Skeletal muscle cell (primary cell): ENCODE results near the gene ANK3.

Experiments used
- DNase-seq: peaks from one replicate; pipeline ENCODE4 v3.0.0-alpha.2; 2010; ENCODE audit warnings: low read depth
- H3K4me3 ChIP-seq: 2 replicates; pipeline ENCODE4 v1.5.1; 2011; ENCODE audit warnings: low read depth, mild to moderate bottlenecking, control low read depth, low read length, moderate library complexity

ANK3 gene

GRCh38 chr10:60031664-60032063, 358.0 kb downstream of the ANK3 start:
- H3K4me3 ChIP-seq, result no peak overlapping the region
- DNase-seq, result peak; percentile 8

- DNase-seq, result no peak
These were observed 358.5 kb downstream of the ANK3 start for GRCh38 chr10:60031183-60031582.

GRCh38 chr10:60029475-60029874, 360.2 kb downstream of the ANK3 start:
- H3K4me3 ChIP-seq, result no peak overlapping the region
- DNase-seq, result no peak

More at GRCh38 chr10:60031183-60031582, 358.5 kb downstream of the ANK3 start:
- no peak overlapping the region for H3K4me3 ChIP-seq

- H3K4me3 ChIP-seq, result no peak overlapping the region
- no peak for DNase-seq
These were observed 361.6 kb downstream of the ANK3 start for GRCh38 chr10:60028081-60028480.

- DNase-seq, result no peak
- H3K4me3 ChIP-seq, result no peak overlapping the region
These were observed 364.4 kb downstream of the ANK3 start for GRCh38 chr10:60025279-60025678.

GRCh38 chr10:60024506-60024905, 365.2 kb downstream of the ANK3 start:
- no peak overlapping the region for H3K4me3 ChIP-seq
- no peak for DNase-seq

GRCh38 chr10:60023155-60023877, 366.4 kb downstream of the ANK3 start:
- no peak overlapping the region for H3K4me3 ChIP-seq
- no peak for DNase-seq

- no peak for DNase-seq
- no peak overlapping the region for H3K4me3 ChIP-seq
These were observed 368.3 kb downstream of the ANK3 start for GRCh38 chr10:60021361-60021760.

GRCh38 chr10:60016794-60017193, 372.9 kb downstream of the ANK3 start:
- no peak for DNase-seq

GRCh38 chr10:60009710-60010383, 379.8 kb downstream of the ANK3 start:
- DNase-seq, result no peak
- H3K4me3 ChIP-seq, result no peak overlapping the region

More at GRCh38 chr10:60016794-60017193, 372.9 kb downstream of the ANK3 start:
- no peak overlapping the region for H3K4me3 ChIP-seq

- no peak for DNase-seq
- H3K4me3 ChIP-seq, result no peak overlapping the region
These were observed 380.4 kb downstream of the ANK3 start for GRCh38 chr10:60009276-60009675.

- H3K4me3 ChIP-seq, result no peak overlapping the region
- DNase-seq, result no peak
These were observed 380.9 kb downstream of the ANK3 start for GRCh38 chr10:60008816-60009215.

- H3K4me3 ChIP-seq, result no peak overlapping the region
- DNase-seq, result no peak
These were observed 383.6 kb downstream of the ANK3 start for GRCh38 chr10:60006062-60006461.

- no peak for DNase-seq
- H3K4me3 ChIP-seq, result no peak overlapping the region
These were observed 385.8 kb downstream of the ANK3 start for GRCh38 chr10:60003651-60004523.

- no peak overlapping the region for H3K4me3 ChIP-seq
- DNase-seq, result no peak
These were observed 388.9 kb downstream of the ANK3 start for GRCh38 chr10:60000747-60001146.

GRCh38 chr10:59997827-59998525, 391.7 kb downstream of the ANK3 start:
- no peak overlapping the region for H3K4me3 ChIP-seq
- DNase-seq, result no peak

- no peak for DNase-seq
- H3K4me3 ChIP-seq, result no peak overlapping the region
These were observed 393.8 kb downstream of the ANK3 start for GRCh38 chr10:59995862-59996261.

GRCh38 chr10:59993931-59994330, 395.7 kb downstream of the ANK3 start:
- no peak for DNase-seq
- H3K4me3 ChIP-seq, result no peak overlapping the region

GRCh38 chr10:59991661-59992060, 398.0 kb downstream of the ANK3 start:
- DNase-seq, result peak; percentile 53
- no peak overlapping the region for H3K4me3 ChIP-seq

GRCh38 chr10:59991117-59991516, 398.6 kb downstream of the ANK3 start:
- DNase-seq, result no peak
- no peak overlapping the region for H3K4me3 ChIP-seq
